Neural cell (in vitro differentiated cells): Measurements from ENCODE around the gene MT1M. TPM values are rescaled to one million over a fixed set of nuclear protein-coding genes. Genes with fewer than 3 reads are reported as not detected.

ENCODE experiments used
- H2AFZ ChIP-seq: fragments of 200-600, 300-800 bp; sonication (generic), shearing (Covaris generic); 2 replicates; pipeline ENCODE4 v1.6.0; 2014; ENCODE audit warnings: low read depth, mild to moderate bottlenecking, antibody characterized with exemption, low read length, moderate library complexity
- H3F3A ChIP-seq: fragments of 200-600 bp; shearing (Covaris generic); 2 replicates; pipeline ENCODE4 v1.6.1; 2016; ENCODE audit warnings: mild to moderate bottlenecking, moderate library complexity, mixed read lengths, antibody characterized with exemption, low read length; ENCODE audit not compliant: insufficient read depth, poor library complexity, severe bottlenecking
- H3K27ac ChIP-seq: fragments of 200-600, 300-800 bp; sonication (generic), shearing (Covaris generic); 2 replicates; pipeline ENCODE4 v1.5.1; 2014; ENCODE audit warnings: mild to moderate bottlenecking, low read length, moderate library complexity
- H3K27me3 ChIP-seq: fragments of 300-800, 200-600 bp; sonication (generic), shearing (Covaris generic); 2 replicates; pipeline ENCODE4 v1.6.0; 2014; ENCODE audit warnings: mild to moderate bottlenecking, low read depth, low read length, moderate library complexity; ENCODE audit not compliant: insufficient read depth
- H3K36me3 ChIP-seq: fragments of 300-800, 200-600 bp; sonication (generic), shearing (Covaris generic); 2 replicates; pipeline ENCODE4 v1.5.1; 2014; ENCODE audit warnings: mild to moderate bottlenecking, antibody characterized with exemption, low read length, moderate library complexity; ENCODE audit not compliant: insufficient read depth
- H3K4me2 ChIP-seq: fragments of 300-800, 200-600 bp; sonication (generic), shearing (Covaris generic); 2 replicates; pipeline ENCODE4 v1.6.0; 2014; ENCODE audit warnings: mild to moderate bottlenecking, low read length
- H3K4me3 ChIP-seq: fragments of 300-800, 200-600 bp; sonication (generic), shearing (Covaris generic); 2 replicates; pipeline ENCODE4 v1.5.1; 2014; ENCODE audit warnings: mild to moderate bottlenecking, low read length, moderate library complexity
- H3K79me2 ChIP-seq: fragments of 200-600 bp; shearing (Covaris generic); replicated peaks from 2 replicates; pipeline ENCODE4 v1.6.0; 2014; ENCODE audit warnings: mild to moderate bottlenecking, low read length, moderate library complexity; ENCODE audit not compliant: insufficient read depth
- H3K9ac ChIP-seq: fragments of 300-800, 200-600 bp; sonication (generic), shearing (Covaris generic); 2 replicates; pipeline ENCODE4 v1.6.1; 2016; ENCODE audit warnings: mild to moderate bottlenecking, low read length, mixed read lengths
- H3K9me2 ChIP-seq: fragments of 200-600 bp; shearing (Covaris generic); 2 replicates; pipeline ENCODE4 v1.6.1; 2016; ENCODE audit warnings: mild to moderate bottlenecking, low read length, mixed read lengths; ENCODE audit not compliant: insufficient read depth
- H3K9me3 ChIP-seq: fragments of 200-600, 300-800 bp; sonication (generic), shearing (Covaris generic); 2 replicates; pipeline ENCODE4 v1.6.1; 2016; ENCODE audit warnings: mild to moderate bottlenecking, mixed run types, low read length, moderate library complexity, mixed read lengths
- H4K20me1 ChIP-seq: fragments of 200-600 bp; shearing (Covaris generic); 2 replicates; pipeline ENCODE4 v1.6.1; 2016; ENCODE audit warnings: mild to moderate bottlenecking, mixed run types; ENCODE audit not compliant: insufficient read depth
- CTCF ChIP-seq: fragments of 450-650 bp; IDR thresholded peaks from 2 replicates; pipeline ENCODE4 v1.5.1; 2014; ENCODE audit warnings: antibody characterized with exemption, mild to moderate bottlenecking, moderate library complexity; ENCODE audit not compliant: poor library complexity, severe bottlenecking
- EP300 ChIP-seq: fragments of 450-650 bp; conservative IDR thresholded peaks from 2 replicates; pipeline ENCODE4 v1.6.1; 2014; ENCODE audit warnings: antibody characterized with exemption, mild to moderate bottlenecking, moderate library complexity; ENCODE audit not compliant: poor library complexity, severe bottlenecking
- EZH2 ChIP-seq: fragments of 200-600, 300-800 bp; shearing (Covaris generic), sonication (generic); IDR thresholded peaks from 2 replicates; pipeline ENCODE4 v1.6.1; 2014; ENCODE audit warnings: antibody characterized with exemption, low read length, borderline replicate concordance, mild to moderate bottlenecking; ENCODE audit not compliant: insufficient read depth, poor library complexity, severe bottlenecking
- MXI1 ChIP-seq: fragments of 450-650 bp; conservative IDR thresholded peaks from 2 replicates; pipeline ENCODE4 v1.6.1; 2014; ENCODE audit warnings: antibody characterized with exemption, mild to moderate bottlenecking; ENCODE audit not compliant: poor library complexity, severe bottlenecking
- POLR2AphosphoS5 ChIP-seq: IDR thresholded peaks from 2 replicates; pipeline ENCODE4 v1.6.1; 2012
- RAD21 ChIP-seq: fragments of 450-650 bp; conservative IDR thresholded peaks from 2 replicates; pipeline ENCODE4 v1.6.1; 2014; ENCODE audit warnings: antibody characterized with exemption, mild to moderate bottlenecking, moderate library complexity
- REST ChIP-seq: IDR thresholded peaks from 2 replicates; pipeline ENCODE4 v1.6.1; 2012; ENCODE audit warnings: borderline replicate concordance
- SMC3 ChIP-seq: fragments of 450-650 bp; conservative IDR thresholded peaks from 2 replicates; pipeline ENCODE4 v1.6.1; 2014; ENCODE audit warnings: antibody characterized with exemption, mild to moderate bottlenecking, moderate library complexity; ENCODE audit not compliant: poor library complexity
- TAF1 ChIP-seq: IDR thresholded peaks from 2 replicates; pipeline ENCODE4 v1.6.1; 2012; ENCODE audit warnings: low read depth
- polyA plus RNA-seq: library from polyadenylated mRNA; depleted of rRNA; stranded (reverse); fragments of >200 nt; gene quantifications from 2 replicates; pipeline ENCODE4 v1.2.3, GENCODE V29; 2014

The MT1M gene
- polyA plus RNA-seq, 1 donor from 2014 or later, result not detected

- H3K27me3 ChIP-seq, result peaks cover 72% of the 10 kb centered on the region
- H2AFZ ChIP-seq, result no peak overlapping the region
- H3K9me3 ChIP-seq, result no peaks in the 10 kb centered on the region
- H3K79me2 ChIP-seq, result no peaks in the 10 kb centered on the region
- H3K36me3 ChIP-seq, result no peaks in the 10 kb centered on the region
- no peaks in the 10 kb centered on the region for H3K9me2 ChIP-seq
- H3K4me3 ChIP-seq, result no peak overlapping the region
- no peak overlapping the region for H3K9ac ChIP-seq
- no peak overlapping the region for H3K27ac ChIP-seq
- H3F3A ChIP-seq, result no peaks in the 10 kb centered on the region
- TF ChIP-seq POLR2AphosphoS5 (no peak), CTCF (no peak), MXI1 (no peak)
- no peaks in the 10 kb centered on the region for H4K20me1 ChIP-seq
- no peak overlapping the region for H3K4me2 ChIP-seq
Measured at GRCh38 chr16:56611281-56611833, 21.1 kb upstream of the MT1M start.

DNA sequence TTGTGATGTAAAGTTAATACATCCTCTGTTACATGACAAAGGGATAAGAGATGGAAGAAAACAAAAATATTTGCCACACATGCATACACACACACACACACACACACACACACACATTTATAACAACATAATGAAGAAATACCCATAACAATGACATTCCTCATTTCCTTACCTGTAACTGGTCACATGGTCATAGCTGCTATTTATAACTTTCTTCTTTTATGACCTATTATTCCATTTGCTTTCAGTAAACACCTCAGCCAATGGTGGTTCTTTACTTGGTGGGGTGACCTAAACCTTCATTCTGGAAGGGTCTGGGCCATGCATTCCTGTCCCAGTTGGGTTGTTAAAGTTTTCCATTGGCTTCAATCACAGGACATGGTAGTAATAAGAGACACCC lies 18.8 kb upstream of the MT1M start:
- Histone ChIP-seq H4K20me1 (no peaks in the 10 kb centered on the region), H3K27me3 (peaks cover 77% of the 10 kb centered on the region), H2AFZ (no peak overlapping the region), H3K9me2 (no peaks in the 10 kb centered on the region), H3K36me3 (no peaks in the 10 kb centered on the region), H3K9me3 (no peaks in the 10 kb centered on the region), H3K27ac (no peak overlapping the region), H3K4me2 (no peak overlapping the region), H3F3A (no peaks in the 10 kb centered on the region), H3K4me3 (no peak overlapping the region), H3K79me2 (no peaks in the 10 kb centered on the region), H3K9ac (no peak overlapping the region)
- TF ChIP-seq EP300, result no peak
- no peak for TF ChIP-seq TAF1
- no peak for TF ChIP-seq POLR2AphosphoS5
- no peak for TF ChIP-seq REST

DNA sequence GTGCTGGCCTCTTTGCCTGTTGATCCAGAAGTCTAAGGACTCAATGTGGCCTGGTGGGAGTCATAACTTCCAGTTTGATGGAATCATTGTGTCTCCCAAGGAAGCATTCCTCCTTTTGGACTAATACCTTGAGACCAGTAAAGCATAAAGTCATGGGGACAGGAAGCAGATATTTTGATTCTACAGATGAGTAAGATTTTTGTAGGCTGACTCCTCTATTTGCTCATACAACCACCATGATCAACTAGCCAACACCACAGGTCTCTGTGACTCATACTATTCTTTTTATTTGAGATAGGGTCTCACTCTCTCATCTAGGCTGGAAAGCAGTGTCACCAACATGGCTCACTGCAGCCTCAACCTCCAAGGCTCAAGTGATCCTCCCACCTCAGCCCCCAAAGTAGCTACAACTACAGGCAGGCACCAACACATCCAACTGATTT lies 17.9 kb upstream of the MT1M start:
- Histone ChIP-seq H3K4me2 (no peak overlapping the region), H3K9me2 (no peaks in the 10 kb centered on the region), H3K4me3 (no peak overlapping the region), H4K20me1 (no peaks in the 10 kb centered on the region), H3K9me3 (no peaks in the 10 kb centered on the region), H3K9ac (no peak overlapping the region), H3K27me3 (peaks cover 77% of the 10 kb centered on the region), H3K79me2 (no peaks in the 10 kb centered on the region), H3K36me3 (no peaks in the 10 kb centered on the region), H3K27ac (no peak overlapping the region), H3F3A (no peaks in the 10 kb centered on the region), H2AFZ (no peak overlapping the region)
- TF ChIP-seq CTCF (no peak), EZH2 (no peak), REST (no peak), POLR2AphosphoS5 (no peak), EP300 (no peak), MXI1 (no peak), SMC3 (no peak), TAF1 (no peak), RAD21 (no peak)
